ENCODE data around the gene ZNF777.

The ZNF777 gene

DNA sequence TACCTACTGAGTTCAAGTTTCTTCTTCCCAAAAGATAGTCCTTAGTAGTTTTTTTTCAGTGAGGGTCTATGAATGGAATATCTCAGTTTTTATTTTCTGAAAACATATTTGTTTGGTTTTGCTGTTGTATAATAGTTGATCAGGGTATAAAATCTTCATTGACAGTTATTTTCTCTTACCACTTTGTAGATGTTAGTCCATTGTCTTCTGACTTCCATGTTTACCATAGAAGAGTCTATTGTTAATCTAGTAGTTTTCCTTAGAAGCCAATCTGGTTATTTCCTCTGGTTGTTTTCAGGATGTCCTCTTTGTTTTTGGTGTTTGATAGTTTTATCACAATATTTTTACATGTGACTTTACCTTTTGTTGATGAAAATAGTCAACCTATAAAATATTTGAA, 5.5 kb upstream of the ZNF777 start:
- no peaks in the 10 kb centered on the region for H3K4me1 ChIP-seq (ENCODE audit: control insufficient read depth in 1 of 2, insufficient read depth in 2 of 2, low read length in 2 of 2)
- H4K12ac ChIP-seq (ENCODE audit: low read depth, low read length): no peak overlapping the region
- no peak overlapping the region for H2BK5ac ChIP-seq (ENCODE audit: low read depth, low read length, poor library complexity)
- H2AK5ac ChIP-seq (ENCODE audit: low read length): no peak overlapping the region
- peaks cover 2 to 3% of the 10 kb centered on the region in 2 experiments for H3K36me3 ChIP-seq (ENCODE audit: control insufficient read depth in 1 of 2, insufficient read depth in 2 of 2, low read length in 2 of 2)
- H3K4me3 ChIP-seq (ENCODE audit: low read depth, low read length): no peak overlapping the region
- no peak overlapping the region for H3K14ac ChIP-seq (ENCODE audit: low read length)
- no peak overlapping the region for H3K4ac ChIP-seq (ENCODE audit: low read depth, low read length)
- no peaks in the 10 kb centered on the region for H3K79me2 ChIP-seq (ENCODE audit: control insufficient read depth, insufficient read depth, low read length, poor library complexity)
- H3K79me1 ChIP-seq (ENCODE audit: low read length): no peaks in the 10 kb centered on the region
- H3K23ac ChIP-seq (ENCODE audit: low read length): no peak overlapping the region
- no peak overlapping the region for H3K18ac ChIP-seq (ENCODE audit: low read length)
- no peak overlapping the region for H3K9ac ChIP-seq (ENCODE audit: low read length)
- H2BK120ac ChIP-seq (ENCODE audit: insufficient read depth, low read length, poor library complexity): no peak overlapping the region
- no peak overlapping the region for H4K8ac ChIP-seq (ENCODE audit: low read depth, low read length)
- H3K4me2 ChIP-seq (ENCODE audit: low read length): no peak overlapping the region
- H3K9me3 ChIP-seq (ENCODE audit: insufficient read depth, low read depth, low read length): no peaks in the 10 kb centered on the region
- no peaks in the 10 kb centered on the region for H3K27me3 ChIP-seq (ENCODE audit: insufficient read depth, low read length)
- no peak overlapping the region for H2BK12ac ChIP-seq (ENCODE audit: low read length)
- H4K91ac ChIP-seq (ENCODE audit: low read depth, low read length): no peak overlapping the region
- DNase-seq: no peak
- H3K27ac ChIP-seq (ENCODE audit: low read depth, low read length): no peak overlapping the region
- H2AFZ ChIP-seq (ENCODE audit: insufficient read depth, low read length, poor library complexity): no peak overlapping the region

GRCh38 chr7:149463500-149464161, 2.8 kb upstream of the ZNF777 start:
- H4K12ac ChIP-seq (ENCODE audit: low read depth, low read length): no peak overlapping the region
- H3K27me3 ChIP-seq (ENCODE audit: insufficient read depth, low read length): peaks cover 3% of the 10 kb centered on the region
- DNase-seq: no peak
- no peak overlapping the region for H3K14ac ChIP-seq (ENCODE audit: low read length)
- no peak overlapping the region for H2BK5ac ChIP-seq (ENCODE audit: low read depth, low read length, poor library complexity)
- H3K18ac ChIP-seq (ENCODE audit: low read length): no peak overlapping the region
- H2AFZ ChIP-seq (ENCODE audit: insufficient read depth, low read length, poor library complexity): no peak overlapping the region
- H3K36me3 ChIP-seq (ENCODE audit: control insufficient read depth in 1 of 2, insufficient read depth in 2 of 2, low read length in 2 of 2): no peaks in the 10 kb centered on the region
- no peak overlapping the region for H2BK120ac ChIP-seq (ENCODE audit: insufficient read depth, low read length, poor library complexity)
- H3K79me1 ChIP-seq (ENCODE audit: low read length): peaks cover 10% of the 10 kb centered on the region
- H3K79me2 ChIP-seq (ENCODE audit: control insufficient read depth, insufficient read depth, low read length, poor library complexity): peaks cover 8% of the 10 kb centered on the region
- peaks cover 0 to 6% of the 10 kb centered on the region in 2 experiments for H3K4me1 ChIP-seq (ENCODE audit: control insufficient read depth in 1 of 2, insufficient read depth in 2 of 2, low read length in 2 of 2)
- no peak overlapping the region for H3K23ac ChIP-seq (ENCODE audit: low read length)
- H2AK5ac ChIP-seq (ENCODE audit: low read length): no peak overlapping the region
- H3K4ac ChIP-seq (ENCODE audit: low read depth, low read length): no peak overlapping the region
- no peaks in the 10 kb centered on the region for H3K9me3 ChIP-seq (ENCODE audit: insufficient read depth, low read depth, low read length)
- no peak overlapping the region for H3K27ac ChIP-seq (ENCODE audit: low read depth, low read length)
- no peak overlapping the region for H4K91ac ChIP-seq (ENCODE audit: low read depth, low read length)
- H3K4me2 ChIP-seq (ENCODE audit: low read length): no peak overlapping the region
- no peak overlapping the region for H3K4me3 ChIP-seq (ENCODE audit: low read depth, low read length)
- H4K8ac ChIP-seq (ENCODE audit: low read depth, low read length): no peak overlapping the region
- WGBS (ENCODE audit: extremely low coverage, insufficient coverage, insufficient read length): no CpG with 5 or more reads among the region's 1 CpG
- H2BK12ac ChIP-seq (ENCODE audit: low read length): no peak overlapping the region
- no peak overlapping the region for H3K9ac ChIP-seq (ENCODE audit: low read length)

DNA sequence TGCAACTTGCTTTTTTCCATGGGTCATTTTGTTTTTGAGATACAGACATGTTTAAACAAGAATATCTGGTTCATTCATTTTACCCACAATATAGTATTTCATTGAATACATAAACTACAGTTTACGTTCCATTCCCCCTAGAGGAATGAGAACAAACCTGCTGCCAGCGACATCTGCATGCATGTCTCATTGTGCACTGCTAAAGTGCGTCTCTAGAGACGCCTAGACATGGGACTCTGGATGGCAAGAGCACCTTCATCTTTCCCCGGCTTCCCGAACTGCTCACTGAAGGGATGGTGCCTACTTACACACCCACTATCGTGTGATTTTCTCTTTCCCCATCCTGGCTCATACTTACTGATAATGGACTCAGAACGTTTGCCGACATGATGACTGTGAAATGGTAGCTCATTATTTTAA, 1.2 kb upstream of the ZNF777 start:
- no peak overlapping the region for H2BK120ac ChIP-seq (ENCODE audit: insufficient read depth, low read length, poor library complexity)
- H3K4ac ChIP-seq (ENCODE audit: low read depth, low read length): no peak overlapping the region
- H3K23ac ChIP-seq (ENCODE audit: low read length): no peak overlapping the region
- H3K18ac ChIP-seq (ENCODE audit: low read length): no peak overlapping the region
- peaks cover 0 to 6% of the 10 kb centered on the region in 2 experiments for H3K4me1 ChIP-seq (ENCODE audit: control insufficient read depth in 1 of 2, insufficient read depth in 2 of 2, low read length in 2 of 2)
- H4K8ac ChIP-seq (ENCODE audit: low read depth, low read length): no peak overlapping the region
- DNase-seq: peak; percentile 93 to 98
- H3K79me2 ChIP-seq (ENCODE audit: control insufficient read depth, insufficient read depth, low read length, poor library complexity): peaks cover 8% of the 10 kb centered on the region
- H3K79me1 ChIP-seq (ENCODE audit: low read length): peaks cover 10% of the 10 kb centered on the region
- no peak overlapping the region for H3K27ac ChIP-seq (ENCODE audit: low read depth, low read length)
- no CpG with 5 or more reads among the region's 9 CpGs for WGBS (ENCODE audit: extremely low coverage, insufficient coverage, insufficient read length)
- no peak overlapping the region for H2BK5ac ChIP-seq (ENCODE audit: low read depth, low read length, poor library complexity)
- no peak overlapping the region for H2AK5ac ChIP-seq (ENCODE audit: low read length)
- H3K14ac ChIP-seq (ENCODE audit: low read length): no peak overlapping the region
- no peak overlapping the region for H3K9ac ChIP-seq (ENCODE audit: low read length)
- H3K27me3 ChIP-seq (ENCODE audit: insufficient read depth, low read length): peaks cover 3% of the 10 kb centered on the region
- no peak overlapping the region for H4K91ac ChIP-seq (ENCODE audit: low read depth, low read length)
- H3K4me3 ChIP-seq (ENCODE audit: low read depth, low read length): no peak overlapping the region
- no peak overlapping the region for H4K12ac ChIP-seq (ENCODE audit: low read depth, low read length)
- no peaks in the 10 kb centered on the region for H3K36me3 ChIP-seq (ENCODE audit: control insufficient read depth in 1 of 2, insufficient read depth in 2 of 2, low read length in 2 of 2)
- H2BK12ac ChIP-seq (ENCODE audit: low read length): no peak overlapping the region
- H2AFZ ChIP-seq (ENCODE audit: insufficient read depth, low read length, poor library complexity): no peak overlapping the region
- H3K4me2 ChIP-seq (ENCODE audit: low read length): no peak overlapping the region
- H3K9me3 ChIP-seq (ENCODE audit: insufficient read depth, low read depth, low read length): no peaks in the 10 kb centered on the region

GRCh38 chr7:149459540-149460452, 1.1 kb downstream of the ZNF777 start:
- peak overlapping the region; percentile 43 for H3K14ac ChIP-seq (ENCODE audit: low read length)
- H2BK120ac ChIP-seq (ENCODE audit: insufficient read depth, low read length, poor library complexity): no peak overlapping the region
- H3K4me1 ChIP-seq (ENCODE audit: control insufficient read depth in 1 of 2, insufficient read depth in 2 of 2, low read length in 2 of 2): peaks cover 0 to 6% of the 10 kb centered on the region in 2 experiments
- H3K4me2 ChIP-seq (ENCODE audit: low read length): peak overlapping the region; percentile 82
- H3K4ac ChIP-seq (ENCODE audit: low read depth, low read length): no peak overlapping the region
- peaks cover 8% of the 10 kb centered on the region for H3K79me2 ChIP-seq (ENCODE audit: control insufficient read depth, insufficient read depth, low read length, poor library complexity)
- no CpG with 5 or more reads among the region's 145 CpGs for WGBS (ENCODE audit: extremely low coverage, insufficient coverage, insufficient read length)
- H2BK5ac ChIP-seq (ENCODE audit: low read depth, low read length, poor library complexity): no peak overlapping the region
- peak overlapping the region; percentile 95 for H2AFZ ChIP-seq (ENCODE audit: insufficient read depth, low read length, poor library complexity)
- H4K12ac ChIP-seq (ENCODE audit: low read depth, low read length): peak overlapping the region; percentile 63
- DNase-seq: peak in 1 of 2 donors; percentile 39
- no peaks in the 10 kb centered on the region for H3K9me3 ChIP-seq (ENCODE audit: insufficient read depth, low read depth, low read length)
- H2BK12ac ChIP-seq (ENCODE audit: low read length): no peak overlapping the region
- no peak overlapping the region for H2AK5ac ChIP-seq (ENCODE audit: low read length)
- peaks cover 10% of the 10 kb centered on the region for H3K79me1 ChIP-seq (ENCODE audit: low read length)
- H3K27ac ChIP-seq (ENCODE audit: low read depth, low read length): peak overlapping the region; percentile 52
- H3K36me3 ChIP-seq (ENCODE audit: control insufficient read depth in 1 of 2, insufficient read depth in 2 of 2, low read length in 2 of 2): peaks cover 13 to 15% of the 10 kb centered on the region in 2 experiments
- H3K18ac ChIP-seq (ENCODE audit: low read length): peak overlapping the region; percentile 33
- H3K4me3 ChIP-seq (ENCODE audit: low read depth, low read length): peak overlapping the region; percentile 79
- peak overlapping the region; percentile 93 for H4K91ac ChIP-seq (ENCODE audit: low read depth, low read length)
- H3K9ac ChIP-seq (ENCODE audit: low read length): peak overlapping the region; percentile 76
- H3K27me3 ChIP-seq (ENCODE audit: insufficient read depth, low read length): peaks cover 3% of the 10 kb centered on the region
- peak overlapping the region; percentile 64 for H4K8ac ChIP-seq (ENCODE audit: low read depth, low read length)
- no peak overlapping the region for H3K23ac ChIP-seq (ENCODE audit: low read length)
